ENCODE data around the gene ATP2A3.

The ATP2A3 gene

DNA sequence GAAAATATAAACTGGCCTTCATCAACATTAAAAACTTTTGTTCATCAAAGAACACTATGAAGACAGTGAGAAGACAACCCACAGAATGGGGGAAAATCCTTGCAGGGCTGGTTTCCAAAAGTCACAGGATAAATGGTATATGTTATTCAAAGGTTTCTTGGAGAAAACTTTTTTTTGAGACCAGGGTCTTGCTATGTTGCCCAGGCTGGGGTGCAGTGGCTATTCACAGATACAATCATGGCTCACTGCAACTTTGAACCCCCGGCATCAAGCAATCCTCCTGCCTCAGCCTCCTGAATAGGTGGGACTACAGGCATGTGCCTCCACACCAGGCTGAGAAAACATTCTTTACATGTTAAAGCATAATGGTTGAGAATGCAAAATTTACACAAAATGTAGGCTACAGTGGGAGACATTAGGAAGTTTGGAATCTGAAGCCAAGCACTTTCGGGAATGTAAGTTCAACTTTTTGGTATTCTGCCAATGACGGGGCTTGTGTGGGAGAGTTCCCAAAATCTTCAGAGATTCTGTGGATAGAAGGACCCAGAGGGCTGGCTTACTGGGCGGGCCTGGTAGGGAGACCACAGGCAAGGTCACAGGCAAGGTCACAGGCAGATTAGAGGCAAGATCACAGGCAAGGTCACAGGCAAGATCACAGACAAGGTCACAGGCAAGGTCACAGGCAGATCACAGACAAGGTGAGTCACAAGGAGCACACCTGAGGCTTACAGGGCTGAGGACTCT is 24.2 kb upstream of the ATP2A3 start:
- no peak overlapping the region for H3K4me3 ChIP-seq (ENCODE audit: low read length)
- no peaks in the 10 kb centered on the region for H3K36me3 ChIP-seq (ENCODE audit: control insufficient read depth, low read depth, low read length)
- no peaks in the 10 kb centered on the region for H3K4me1 ChIP-seq (ENCODE audit: control insufficient read depth, low read depth, low read length)
- H3K27ac ChIP-seq (ENCODE audit: low read length): no peak overlapping the region
- no peaks in the 10 kb centered on the region for H3K9me3 ChIP-seq (ENCODE audit: control insufficient read depth, low read depth, low read length)
- H3K27me3 ChIP-seq (ENCODE audit: control insufficient read depth, insufficient read depth, low read length): no peaks in the 10 kb centered on the region
- no peak overlapping the region for H3K9ac ChIP-seq (ENCODE audit: low read length)

DNA sequence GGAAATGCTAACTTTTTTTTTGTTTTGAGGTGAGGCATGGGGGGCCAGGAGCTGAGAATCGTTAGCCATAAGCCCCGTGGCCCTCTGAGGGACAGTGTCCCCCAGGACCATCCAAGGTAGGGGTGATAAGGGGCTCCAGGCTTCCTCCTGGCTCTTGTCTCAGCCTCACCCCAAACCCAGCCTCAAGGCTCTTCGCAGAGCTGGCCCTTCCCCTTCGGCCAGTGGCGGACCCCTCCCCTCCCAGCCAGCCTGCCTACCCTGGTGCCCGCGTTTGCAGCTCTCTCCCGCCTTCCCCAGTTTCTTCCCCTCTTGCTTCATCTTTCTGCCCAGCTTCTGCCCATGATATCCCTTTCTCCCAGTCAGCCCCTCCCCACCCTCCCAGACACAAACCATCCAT is 22.7 kb upstream of the ATP2A3 start:
- no peak overlapping the region for H3K27ac ChIP-seq (ENCODE audit: low read length)
- no peak overlapping the region for H3K4me3 ChIP-seq (ENCODE audit: low read length)
- no peaks in the 10 kb centered on the region for H3K9me3 ChIP-seq (ENCODE audit: control insufficient read depth, low read depth, low read length)
- no peaks in the 10 kb centered on the region for H3K27me3 ChIP-seq (ENCODE audit: control insufficient read depth, insufficient read depth, low read length)
- no peaks in the 10 kb centered on the region for H3K36me3 ChIP-seq (ENCODE audit: control insufficient read depth, low read depth, low read length)
- no peak overlapping the region for H3K9ac ChIP-seq (ENCODE audit: low read length)
- peaks cover 2% of the 10 kb centered on the region for H3K4me1 ChIP-seq (ENCODE audit: control insufficient read depth, low read depth, low read length)

DNA sequence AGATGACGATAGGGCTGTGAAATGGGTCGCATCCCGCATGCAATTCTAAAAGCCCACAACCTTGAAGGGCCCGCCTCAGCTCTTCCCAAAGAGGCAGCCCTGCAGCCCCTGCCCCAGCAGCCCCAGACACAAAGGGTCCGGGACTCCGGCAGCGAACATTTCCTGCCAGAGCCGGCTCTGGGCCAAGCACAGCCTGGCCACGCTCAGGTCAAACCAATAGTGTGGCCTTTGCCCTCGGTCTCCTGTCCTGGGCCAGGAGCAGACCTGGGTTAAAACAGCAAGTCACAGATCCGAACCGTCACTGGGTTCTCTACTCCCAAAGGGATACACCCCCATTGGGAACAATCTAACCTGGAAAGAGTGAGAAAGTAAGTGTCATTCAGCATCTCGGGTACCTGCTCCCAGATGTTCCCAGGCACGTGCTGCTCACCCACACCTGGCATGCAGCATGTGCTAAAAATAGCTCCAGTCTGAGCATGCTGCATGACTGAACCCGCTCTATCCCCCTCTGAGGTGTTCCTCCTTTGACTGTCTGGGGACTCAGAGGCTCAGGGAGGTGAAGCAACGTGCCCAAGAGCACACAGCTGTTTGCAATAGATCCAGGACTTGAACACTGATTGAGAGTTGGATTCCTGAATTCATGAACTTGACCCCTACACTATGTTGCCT is 22.2 kb upstream of the ATP2A3 start:
- Histone ChIP-seq H3K27me3 (ENCODE audit: control insufficient read depth, insufficient read depth, low read length) (no peaks in the 10 kb centered on the region), H3K4me3 (ENCODE audit: low read length) (no peak overlapping the region), H3K4me1 (ENCODE audit: control insufficient read depth, low read depth, low read length) (peaks cover 7% of the 10 kb centered on the region)

DNA sequence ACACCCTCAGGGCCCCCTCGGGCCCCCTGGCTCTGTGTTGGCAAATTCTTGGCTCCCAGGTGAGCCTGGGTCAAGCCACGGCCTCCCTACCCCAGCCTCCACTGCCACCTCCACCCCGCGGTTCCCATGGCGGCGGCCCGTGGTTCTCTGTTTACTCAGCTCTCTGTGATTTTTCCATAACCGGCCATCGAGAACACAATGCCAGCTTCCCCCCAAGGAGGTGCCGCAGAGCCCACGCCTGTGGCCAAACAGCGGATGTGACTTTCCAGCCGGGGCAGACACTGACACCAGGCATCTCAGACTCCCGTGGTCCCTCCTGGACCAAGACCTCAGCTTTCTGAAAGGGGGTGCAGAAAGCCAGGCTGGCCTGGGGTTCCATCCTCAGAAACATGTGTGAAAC is 21.6 kb upstream of the ATP2A3 start:
- no peak overlapping the region for H3K9ac ChIP-seq (ENCODE audit: low read length)
- no peak overlapping the region for H3K4me3 ChIP-seq (ENCODE audit: low read length)
- H3K9me3 ChIP-seq (ENCODE audit: control insufficient read depth, low read depth, low read length): no peaks in the 10 kb centered on the region
- peaks cover 13% of the 10 kb centered on the region for H3K4me1 ChIP-seq (ENCODE audit: control insufficient read depth, low read depth, low read length)
- no peaks in the 10 kb centered on the region for H3K36me3 ChIP-seq (ENCODE audit: control insufficient read depth, low read depth, low read length)
- H3K27ac ChIP-seq (ENCODE audit: low read length): no peak overlapping the region
- H3K27me3 ChIP-seq (ENCODE audit: control insufficient read depth, insufficient read depth, low read length): no peaks in the 10 kb centered on the region

More for the DNA sequence above, 22.2 kb upstream of the ATP2A3 start:
- no peak overlapping the region for H3K9ac ChIP-seq (ENCODE audit: low read length)
- no peaks in the 10 kb centered on the region for H3K9me3 ChIP-seq (ENCODE audit: control insufficient read depth, low read depth, low read length)
- H3K27ac ChIP-seq (ENCODE audit: low read length): no peak overlapping the region
- no peaks in the 10 kb centered on the region for H3K36me3 ChIP-seq (ENCODE audit: control insufficient read depth, low read depth, low read length)

DNA sequence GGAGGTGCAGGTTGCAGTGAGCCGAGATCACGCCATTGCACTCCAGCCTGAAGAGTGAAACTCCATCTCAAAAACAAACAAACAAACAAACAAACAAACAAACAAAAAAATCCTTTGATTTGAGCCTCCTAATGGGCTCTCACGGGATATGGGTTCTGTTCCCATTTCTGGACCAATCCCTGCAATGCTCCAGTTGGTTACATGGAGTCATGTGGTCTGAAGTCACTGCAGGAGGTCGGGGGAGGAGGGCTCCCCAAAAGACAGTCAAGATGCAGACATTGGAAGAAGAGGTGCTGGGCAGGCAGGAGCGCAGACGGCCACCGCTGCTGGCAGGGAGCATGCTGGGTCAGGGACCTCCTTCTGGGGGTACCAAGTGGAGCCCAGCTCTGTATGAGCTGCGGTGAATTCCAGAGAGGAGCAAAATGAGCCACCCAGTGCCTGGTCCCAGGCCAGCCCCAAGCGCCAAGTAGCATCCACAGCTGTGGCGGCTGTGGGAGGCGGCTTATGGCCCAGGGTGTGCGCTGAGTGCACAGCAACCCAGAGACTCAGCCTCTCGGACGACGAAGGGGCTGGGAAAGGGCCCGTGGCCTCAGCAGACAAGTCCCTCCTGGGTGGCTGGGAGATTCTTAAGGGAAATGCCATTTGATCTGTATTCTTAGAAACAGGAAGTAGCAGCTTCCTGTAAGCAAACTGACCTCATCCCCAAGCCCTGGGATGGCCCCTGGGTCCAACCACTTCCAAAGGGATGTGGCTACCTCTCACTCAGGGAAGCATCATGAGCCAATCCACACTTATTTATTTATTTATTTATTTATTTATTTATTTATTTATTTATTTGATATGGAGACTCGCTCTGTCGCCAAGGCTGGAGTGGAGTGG is 19.6 kb upstream of the ATP2A3 start:
- Histone ChIP-seq H3K4me1 (ENCODE audit: control insufficient read depth, low read depth, low read length) (peaks cover 20% of the 10 kb centered on the region), H3K36me3 (ENCODE audit: control insufficient read depth, low read depth, low read length) (no peaks in the 10 kb centered on the region), H3K27ac (ENCODE audit: low read length) (no peak overlapping the region), H3K9me3 (ENCODE audit: control insufficient read depth, low read depth, low read length) (no peaks in the 10 kb centered on the region), H3K4me3 (ENCODE audit: low read length) (no peak overlapping the region), H3K9ac (ENCODE audit: low read length) (no peak overlapping the region), H3K27me3 (ENCODE audit: control insufficient read depth, insufficient read depth, low read length) (no peaks in the 10 kb centered on the region)

DNA sequence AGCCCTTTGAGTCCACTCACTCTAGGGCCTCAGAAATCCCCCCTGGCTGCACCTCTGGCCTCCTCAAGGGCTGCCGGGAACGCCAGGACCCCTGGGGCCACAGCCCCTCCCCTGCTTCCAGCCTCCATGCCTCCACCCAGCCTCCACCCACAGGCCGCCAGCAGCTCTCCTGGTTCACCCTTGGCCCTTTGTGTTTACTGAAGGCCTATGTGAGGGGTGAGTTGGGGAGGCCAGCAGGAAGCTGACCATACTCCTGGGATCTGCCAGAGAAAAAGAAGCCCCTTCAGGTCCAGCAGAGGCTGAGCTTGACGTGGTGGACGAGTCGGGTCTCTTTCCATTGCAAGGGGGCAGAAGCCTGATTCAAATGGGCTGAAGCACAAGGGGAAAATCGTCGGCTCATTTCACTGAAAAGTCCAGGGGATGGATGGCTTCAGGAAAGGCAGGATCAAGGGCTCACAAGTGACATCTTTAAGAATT is 18.3 kb upstream of the ATP2A3 start:
- Histone ChIP-seq H3K9ac (ENCODE audit: low read length) (no peak overlapping the region), H3K9me3 (ENCODE audit: control insufficient read depth, low read depth, low read length) (no peaks in the 10 kb centered on the region), H3K36me3 (ENCODE audit: control insufficient read depth, low read depth, low read length) (no peaks in the 10 kb centered on the region), H3K27me3 (ENCODE audit: control insufficient read depth, insufficient read depth, low read length) (no peaks in the 10 kb centered on the region), H3K27ac (ENCODE audit: low read length) (no peak overlapping the region), H3K4me1 (ENCODE audit: control insufficient read depth, low read depth, low read length) (peaks cover 20% of the 10 kb centered on the region), H3K4me3 (ENCODE audit: low read length) (no peak overlapping the region)

DNA sequence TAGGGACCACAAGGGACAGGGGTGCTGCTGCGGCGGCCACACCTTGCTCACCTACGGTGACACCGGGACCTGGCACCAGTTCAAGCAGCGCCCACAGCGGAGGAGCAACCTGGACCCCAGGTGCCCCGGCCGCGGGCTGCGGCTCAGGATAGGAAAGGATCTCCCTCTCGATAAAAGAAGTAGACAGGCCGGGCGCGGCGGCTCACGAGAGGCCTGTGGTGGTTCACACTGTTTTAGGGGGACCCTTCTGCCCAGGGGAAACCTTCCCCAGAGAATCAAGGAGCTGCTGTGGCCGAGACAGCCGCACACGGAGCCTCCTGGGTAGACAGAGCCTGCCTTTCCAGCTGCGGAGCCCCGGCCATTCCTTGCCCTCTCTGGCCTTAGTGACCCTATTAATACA is 17.9 kb upstream of the ATP2A3 start:
- Histone ChIP-seq H3K9me3 (ENCODE audit: control insufficient read depth, low read depth, low read length) (no peaks in the 10 kb centered on the region), H3K9ac (ENCODE audit: low read length) (no peak overlapping the region), H3K27me3 (ENCODE audit: control insufficient read depth, insufficient read depth, low read length) (no peaks in the 10 kb centered on the region), H3K27ac (ENCODE audit: low read length) (no peak overlapping the region), H3K4me1 (ENCODE audit: control insufficient read depth, low read depth, low read length) (peaks cover 20% of the 10 kb centered on the region), H3K4me3 (ENCODE audit: low read length) (no peak overlapping the region), H3K36me3 (ENCODE audit: control insufficient read depth, low read depth, low read length) (no peaks in the 10 kb centered on the region)

DNA sequence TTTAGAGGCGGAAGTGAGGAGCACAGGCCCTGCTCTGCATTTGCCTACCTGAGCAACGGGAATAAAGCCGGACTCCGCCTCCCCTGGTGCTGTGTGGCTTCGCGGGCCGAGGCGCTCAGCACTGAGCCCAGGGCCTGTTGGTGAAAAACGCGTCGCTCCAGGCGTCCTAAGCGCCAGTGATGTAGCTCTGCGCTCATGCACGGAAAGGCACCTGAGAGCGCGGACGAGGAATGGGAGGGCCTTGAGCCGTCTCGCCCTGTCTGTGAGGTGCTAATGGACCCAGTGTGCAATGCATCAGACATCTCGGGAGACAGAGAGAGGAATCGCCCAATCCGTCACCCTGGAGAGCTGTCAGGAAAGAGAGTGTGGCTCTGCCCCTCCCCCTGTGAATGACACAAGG is 17.2 kb upstream of the ATP2A3 start:
- Histone ChIP-seq H3K27ac (ENCODE audit: low read length) (no peak overlapping the region), H3K9me3 (ENCODE audit: control insufficient read depth, low read depth, low read length) (no peaks in the 10 kb centered on the region), H3K27me3 (ENCODE audit: control insufficient read depth, insufficient read depth, low read length) (no peaks in the 10 kb centered on the region), H3K36me3 (ENCODE audit: control insufficient read depth, low read depth, low read length) (no peaks in the 10 kb centered on the region), H3K4me3 (ENCODE audit: low read length) (no peak overlapping the region), H3K9ac (ENCODE audit: low read length) (no peak overlapping the region), H3K4me1 (ENCODE audit: control insufficient read depth, low read depth, low read length) (peaks cover 20% of the 10 kb centered on the region)

DNA sequence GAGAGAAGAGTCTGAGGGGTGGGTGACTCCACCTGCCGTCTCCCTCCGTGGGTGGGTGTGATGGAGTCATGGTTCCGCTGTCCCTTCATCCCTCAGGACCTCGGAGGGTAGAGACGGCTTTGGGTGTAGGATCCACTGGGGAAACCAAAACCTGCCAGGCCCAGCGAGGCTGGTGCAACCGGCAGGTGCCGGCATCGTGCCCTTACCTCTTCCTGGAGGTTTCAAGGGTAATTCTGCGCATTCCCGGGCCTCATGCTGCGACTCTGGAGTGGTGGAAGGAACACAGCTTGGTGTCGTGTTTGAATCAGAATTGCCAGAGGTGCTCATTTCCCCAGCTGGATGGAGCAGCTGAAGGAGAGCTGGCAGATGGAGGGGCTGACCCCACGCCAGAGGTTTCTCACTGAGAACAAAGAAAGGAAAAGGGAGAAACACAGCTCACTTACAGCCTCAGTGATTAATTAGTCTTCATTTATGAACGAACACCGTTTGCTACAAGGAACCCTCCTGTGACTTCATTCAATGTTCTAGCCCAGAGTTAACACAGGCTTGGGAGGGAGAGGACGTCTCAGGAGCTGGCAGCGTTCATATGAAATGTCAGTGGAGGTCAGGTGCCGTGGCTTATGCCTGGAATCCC is 16.3 kb upstream of the ATP2A3 start:
- Histone ChIP-seq H3K4me1 (ENCODE audit: control insufficient read depth, low read depth, low read length) (peaks cover 20% of the 10 kb centered on the region), H3K27me3 (ENCODE audit: control insufficient read depth, insufficient read depth, low read length) (no peaks in the 10 kb centered on the region), H3K27ac (ENCODE audit: low read length) (no peak overlapping the region), H3K9me3 (ENCODE audit: control insufficient read depth, low read depth, low read length) (no peaks in the 10 kb centered on the region), H3K36me3 (ENCODE audit: control insufficient read depth, low read depth, low read length) (no peaks in the 10 kb centered on the region), H3K9ac (ENCODE audit: low read length) (no peak overlapping the region), H3K4me3 (ENCODE audit: low read length) (no peak overlapping the region)

DNA sequence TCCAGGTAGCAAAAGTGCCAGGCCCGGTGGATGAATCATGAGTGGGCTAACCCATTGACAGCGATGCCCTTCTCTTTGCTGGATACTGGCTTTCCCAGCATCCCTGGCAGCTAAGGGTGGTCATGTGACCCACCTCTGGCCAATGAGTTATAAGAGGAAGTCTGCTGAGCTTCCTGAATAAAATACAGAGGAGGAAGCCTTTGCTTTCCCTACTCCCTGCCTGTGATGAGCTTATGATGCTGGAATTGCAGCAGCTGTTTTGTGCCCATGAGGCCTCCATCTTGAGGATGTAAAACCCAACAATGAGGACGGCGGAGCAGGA is 15.0 kb upstream of the ATP2A3 start:
- Histone ChIP-seq H3K4me1 (ENCODE audit: control insufficient read depth, low read depth, low read length) (peaks cover 20% of the 10 kb centered on the region), H3K36me3 (ENCODE audit: control insufficient read depth, low read depth, low read length) (no peaks in the 10 kb centered on the region), H3K27ac (ENCODE audit: low read length) (no peak overlapping the region), H3K9ac (ENCODE audit: low read length) (no peak overlapping the region), H3K9me3 (ENCODE audit: control insufficient read depth, low read depth, low read length) (no peaks in the 10 kb centered on the region), H3K27me3 (ENCODE audit: control insufficient read depth, insufficient read depth, low read length) (no peaks in the 10 kb centered on the region), H3K4me3 (ENCODE audit: low read length) (no peak overlapping the region)
